GM18526 (cell line): Measurements from ENCODE around the gene CD52.

Source experiments
- POLR2A ChIP-seq: IDR thresholded peaks from 3 replicates; pipeline ENCODE4 v1.6.1; 2011; ENCODE audit not compliant: insufficient read length; ENCODE audit errors: extremely low read depth

CD52 gene

GRCh38 chr1:26337206-26337535, 19.4 kb downstream of the CD52 start:
- no peak for TF ChIP-seq POLR2A

- no peak for TF ChIP-seq POLR2A
Observed at GRCh38 chr1:26337625-26338024, 19.9 kb downstream of the CD52 start.

GRCh38 chr1:26338670-26339069, 20.9 kb downstream of the CD52 start:
- TF ChIP-seq POLR2A: no peak

- TF ChIP-seq POLR2A: no peak
Observed at GRCh38 chr1:26340047-26340481, 22.3 kb downstream of the CD52 start.

GRCh38 chr1:26344147-26344920, 26.6 kb downstream of the CD52 start:
- no peak for TF ChIP-seq POLR2A

- TF ChIP-seq POLR2A: no peak
Observed at GRCh38 chr1:26345718-26346117, 28.0 kb downstream of the CD52 start.

GRCh38 chr1:26346274-26347033, 28.7 kb downstream of the CD52 start:
- no peak for TF ChIP-seq POLR2A

- TF ChIP-seq POLR2A: no peak
Observed at GRCh38 chr1:26349188-26349876, 31.6 kb downstream of the CD52 start.

GRCh38 chr1:26349877-26350244, 32.1 kb downstream of the CD52 start:
- no peak for TF ChIP-seq POLR2A

- TF ChIP-seq POLR2A: no peak
Observed at GRCh38 chr1:26350343-26350700, 32.6 kb downstream of the CD52 start.

GRCh38 chr1:26350701-26351589, 33.2 kb downstream of the CD52 start:
- no peak for TF ChIP-seq POLR2A

- TF ChIP-seq POLR2A: no peak
Observed at GRCh38 chr1:26351590-26352337, 34.0 kb downstream of the CD52 start.

- no peak for TF ChIP-seq POLR2A
Observed at GRCh38 chr1:26352338-26352679, 34.6 kb downstream of the CD52 start.

GRCh38 chr1:26353210-26353859, 35.6 kb downstream of the CD52 start:
- no peak for TF ChIP-seq POLR2A

GRCh38 chr1:26353976-26354820, 36.4 kb downstream of the CD52 start, which contains the start of gene CRYBG2:
CRYBG2 (minus strand) TSS chr1:26354130; CDS start chr1:26346657, 7,473 bp downstream.
- TF ChIP-seq POLR2A: no peak
